Measurements from ENCODE around the gene ITGB5. TPM values are rescaled to one million over a fixed set of nuclear protein-coding genes. Genes with fewer than 3 reads are reported as not detected.

The ITGB5 gene
- total and polyA plus RNA-seq, 4 donors: 16.9 to 66.6 (median 48.0) TPM

GRCh38 chr3:124793054-124793739 lies 94.0 kb downstream of the ITGB5 start:
- H3K27me3 ChIP-seq (ENCODE audit: control insufficient read depth in 4 of 4, insufficient read depth in 4 of 4, low read length in 3 of 4): no peaks in the 10 kb centered on the region
- no peak overlapping the region for H3K4me3 ChIP-seq (ENCODE audit: low read depth in 1 of 3, low read length in 3 of 3)
- H3K27ac ChIP-seq (ENCODE audit: low read depth in 1 of 2, low read length in 2 of 2): no peak overlapping the region
- 86% methylated on average over 6 of the region's 6 CpGs for WGBS
- no peaks in the 10 kb centered on the region for H3K9me3 ChIP-seq (ENCODE audit: control insufficient read depth in 4 of 4, low read length in 3 of 4)
- H3K4me1 ChIP-seq (ENCODE audit: control insufficient read depth in 4 of 4, insufficient read depth in 4 of 4, low read length in 3 of 4): no peaks in the 10 kb centered on the region
- TF ChIP-seq JUND (IDR thresholded peaks at IDR 0.05) (no peak), HNF4A (conservative IDR thresholded peaks at IDR 0.05) (no peak), RXRA (IDR thresholded peaks at IDR 0.05) (no peak), REST (IDR thresholded peaks at IDR 0.05) (no peak), YY1 (IDR thresholded peaks at IDR 0.05) (no peak), MAX (IDR thresholded peaks at IDR 0.05) (no peak), SP1 (IDR thresholded peaks at IDR 0.05) (no peak), ZBTB33 (IDR thresholded peaks at IDR 0.05) (no peak), NR2F2 (IDR thresholded peaks at IDR 0.05) (no peak), RAD21 (IDR thresholded peaks at IDR 0.05) (no peak), GABPA (IDR thresholded peaks at IDR 0.05 in 1 of 2, conservative IDR thresholded peaks at IDR 0.05 in 1 of 2) (no peak)
- H3K9ac ChIP-seq (ENCODE audit: low read depth in 1 of 2, low read length in 2 of 2): no peak overlapping the region
- H3K36me3 ChIP-seq (ENCODE audit: control insufficient read depth in 4 of 4, insufficient read depth in 3 of 4, low read depth in 1 of 4, low read length in 3 of 4): peaks cover 0 to 26% (median 19%) of the 10 kb centered on the region in 4 donors
- no peak for DNase-seq (ENCODE audit: low spot score)

- DNase-seq (ENCODE audit: low spot score): no peak
- H3K27ac ChIP-seq (ENCODE audit: low read depth in 1 of 2, low read length in 2 of 2): no peak overlapping the region
- no peaks in the 10 kb centered on the region for H3K27me3 ChIP-seq (ENCODE audit: control insufficient read depth in 4 of 4, insufficient read depth in 4 of 4, low read length in 3 of 4)
- peaks cover 0 to 26% (median 19%) of the 10 kb centered on the region in 4 donors for H3K36me3 ChIP-seq (ENCODE audit: control insufficient read depth in 4 of 4, insufficient read depth in 3 of 4, low read depth in 1 of 4, low read length in 3 of 4)
- no peaks in the 10 kb centered on the region for H3K4me1 ChIP-seq (ENCODE audit: control insufficient read depth in 4 of 4, insufficient read depth in 4 of 4, low read length in 3 of 4)
- no peak overlapping the region for H3K4me3 ChIP-seq (ENCODE audit: low read depth in 1 of 3, low read length in 3 of 3)
- no peak for TF ChIP-seq JUND (IDR thresholded peaks at IDR 0.05)
- no peak for TF ChIP-seq TAF1 (conservative IDR thresholded peaks at IDR 0.05)
- TF ChIP-seq ZBTB33 (IDR thresholded peaks at IDR 0.05): no peak
- TF ChIP-seq NR2F2 (IDR thresholded peaks at IDR 0.05): no peak
- no peak for TF ChIP-seq HNF4G (IDR thresholded peaks at IDR 0.05)
- TF ChIP-seq ATF3 (IDR thresholded peaks at IDR 0.05): no peak
- TF ChIP-seq YY1 (IDR thresholded peaks at IDR 0.05): no peak
- TF ChIP-seq HNF4A (conservative IDR thresholded peaks at IDR 0.05): no peak
- TF ChIP-seq SP1 (IDR thresholded peaks at IDR 0.05): no peak
- no peak for TF ChIP-seq GABPA (IDR thresholded peaks at IDR 0.05 in 1 of 2, conservative IDR thresholded peaks at IDR 0.05 in 1 of 2)
- no peak for TF ChIP-seq RAD21 (IDR thresholded peaks at IDR 0.05)
- no peaks in the 10 kb centered on the region for H3K9me3 ChIP-seq (ENCODE audit: control insufficient read depth in 4 of 4, low read length in 3 of 4)
- WGBS: 88% methylated on average over 7 of the region's 7 CpGs
- H3K9ac ChIP-seq (ENCODE audit: low read depth in 1 of 2, low read length in 2 of 2): no peak overlapping the region
Observed at GRCh38 chr3:124792341-124793040, 94.7 kb downstream of the ITGB5 start.

All from liver (tissue), 9 donors.